Activated T-cell treated with anti-CD3 and anti-CD28 coated beads, Interleukin-2, amount 50 U/mL, for 24 hours (primary cell): ENCODE results near the gene COL20A1.

Source experiments
- DNase-seq: peaks from one replicate; pipeline ENCODE4 v3.0.0-alpha.2; 2020
- H3K27ac Mint-ChIP-seq: 2 replicates; pipeline ENCODE4 v1.8.0; 2020; ENCODE audit warnings: mild to moderate bottlenecking, mixed read lengths
- H3K27me3 Mint-ChIP-seq: 2 replicates; pipeline ENCODE4 v1.8.0; 2020; ENCODE audit warnings: mixed read lengths
- H3K36me3 Mint-ChIP-seq: 2 replicates; pipeline ENCODE4 v1.8.0; 2020; ENCODE audit warnings: low read depth, mixed read lengths
- H3K4me1 Mint-ChIP-seq: 2 replicates; pipeline ENCODE4 v1.8.0; 2020; ENCODE audit warnings: low read depth, mixed read lengths
- H3K4me3 Mint-ChIP-seq: 2 replicates; pipeline ENCODE4 v1.8.0; 2020; ENCODE audit warnings: mild to moderate bottlenecking, moderate library complexity, mixed read lengths
- H3K9me3 Mint-ChIP-seq: 2 replicates; pipeline ENCODE4 v1.8.0; 2020; ENCODE audit warnings: mixed read lengths

Gene COL20A1

DNA sequence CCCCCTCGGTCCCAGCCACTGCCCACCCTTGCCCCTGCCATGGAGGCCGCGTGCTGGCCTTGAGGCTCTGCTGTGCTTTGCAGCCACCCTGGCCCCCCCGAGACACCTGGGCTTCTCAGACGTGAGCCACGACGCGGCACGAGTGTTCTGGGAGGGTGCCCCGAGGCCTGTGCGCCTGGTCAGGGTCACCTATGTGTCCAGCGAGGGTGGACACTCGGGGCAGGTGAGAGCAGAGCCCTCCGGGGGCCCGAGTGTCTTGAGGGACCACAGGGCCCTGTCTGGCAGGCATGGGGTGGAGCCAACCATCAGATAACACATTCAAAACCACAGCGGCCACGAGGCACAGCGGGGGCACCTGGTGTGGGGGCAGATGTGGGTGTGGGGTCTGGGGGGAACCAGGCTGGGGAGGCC, 18.9 kb downstream of the COL20A1 start:
- no peak overlapping the region for H3K27ac Mint-ChIP-seq
- H3K36me3 Mint-ChIP-seq: no peaks in the 10 kb centered on the region

DNA sequence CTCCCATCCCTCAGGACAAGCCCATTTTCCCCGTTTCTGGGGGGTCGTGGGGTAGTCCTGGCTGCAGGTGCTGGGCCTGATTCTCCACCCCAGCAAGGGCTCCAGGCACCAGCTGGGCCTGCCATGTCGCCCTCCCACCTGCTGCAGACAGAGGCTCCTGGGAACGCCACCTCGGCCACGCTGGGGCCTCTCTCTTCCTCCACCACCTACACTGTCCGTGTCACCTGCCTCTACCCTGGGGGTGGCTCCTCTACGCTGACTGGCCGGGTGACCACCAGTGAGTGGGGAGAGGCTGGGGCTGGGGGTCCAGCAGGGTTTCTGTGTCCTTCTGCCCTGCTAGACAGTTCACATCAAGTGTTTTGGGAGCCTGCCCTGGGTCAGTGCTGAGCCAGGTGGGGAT, 19.3 kb downstream of the COL20A1 start:
- DNase-seq: no peak
- Mint-ChIP-seq H3K9me3 (no peaks in the 10 kb centered on the region), H3K4me1 (no peaks in the 10 kb centered on the region), H3K4me3 (no peak overlapping the region), H3K27ac (no peak overlapping the region), H3K27me3 (peaks cover 14% of the 10 kb centered on the region), H3K36me3 (no peaks in the 10 kb centered on the region)

More for the DNA sequence above, 18.9 kb downstream of the COL20A1 start:
- H3K27me3 Mint-ChIP-seq: peaks cover 14% of the 10 kb centered on the region
- H3K4me3 Mint-ChIP-seq: no peak overlapping the region
- DNase-seq: no peak
- no peaks in the 10 kb centered on the region for H3K9me3 Mint-ChIP-seq
- H3K4me1 Mint-ChIP-seq: no peaks in the 10 kb centered on the region

DNA sequence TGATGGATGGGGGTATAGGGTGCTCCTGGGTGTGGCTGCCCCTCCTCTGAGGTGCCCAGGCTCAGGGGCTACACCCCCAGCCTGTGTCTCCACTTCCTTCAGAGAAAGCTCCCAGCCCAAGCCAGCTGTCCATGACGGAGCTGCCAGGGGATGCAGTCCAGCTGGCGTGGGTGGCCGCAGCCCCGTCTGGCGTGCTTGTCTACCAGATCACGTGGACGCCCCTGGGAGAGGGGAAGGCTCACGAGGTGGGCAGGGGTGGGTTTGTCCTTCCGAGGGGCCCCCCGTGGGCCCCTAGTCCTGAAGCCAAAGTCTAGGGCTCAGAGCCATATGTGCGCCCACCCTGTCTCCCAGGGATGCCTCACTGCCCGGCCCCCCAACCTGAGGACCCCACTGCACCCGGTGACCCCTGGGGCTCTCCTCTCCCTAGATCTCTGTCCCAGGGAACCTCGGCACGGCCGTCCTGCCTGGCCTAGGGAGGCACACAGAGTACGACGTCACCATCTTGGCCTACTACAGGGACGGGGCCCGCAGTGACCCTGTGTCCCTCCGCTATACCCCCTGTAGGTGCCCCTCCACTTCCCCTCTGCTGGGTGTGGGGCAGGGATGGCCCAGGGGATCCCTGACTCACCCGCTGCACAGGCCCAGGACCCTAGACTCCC, 19.8 kb downstream of the COL20A1 start:
- DNase-seq: no peak
- Mint-ChIP-seq H3K4me3 (no peak overlapping the region), H3K9me3 (no peaks in the 10 kb centered on the region), H3K36me3 (no peaks in the 10 kb centered on the region), H3K4me1 (no peaks in the 10 kb centered on the region), H3K27ac (no peak overlapping the region), H3K27me3 (peaks cover 14% of the 10 kb centered on the region)

DNA sequence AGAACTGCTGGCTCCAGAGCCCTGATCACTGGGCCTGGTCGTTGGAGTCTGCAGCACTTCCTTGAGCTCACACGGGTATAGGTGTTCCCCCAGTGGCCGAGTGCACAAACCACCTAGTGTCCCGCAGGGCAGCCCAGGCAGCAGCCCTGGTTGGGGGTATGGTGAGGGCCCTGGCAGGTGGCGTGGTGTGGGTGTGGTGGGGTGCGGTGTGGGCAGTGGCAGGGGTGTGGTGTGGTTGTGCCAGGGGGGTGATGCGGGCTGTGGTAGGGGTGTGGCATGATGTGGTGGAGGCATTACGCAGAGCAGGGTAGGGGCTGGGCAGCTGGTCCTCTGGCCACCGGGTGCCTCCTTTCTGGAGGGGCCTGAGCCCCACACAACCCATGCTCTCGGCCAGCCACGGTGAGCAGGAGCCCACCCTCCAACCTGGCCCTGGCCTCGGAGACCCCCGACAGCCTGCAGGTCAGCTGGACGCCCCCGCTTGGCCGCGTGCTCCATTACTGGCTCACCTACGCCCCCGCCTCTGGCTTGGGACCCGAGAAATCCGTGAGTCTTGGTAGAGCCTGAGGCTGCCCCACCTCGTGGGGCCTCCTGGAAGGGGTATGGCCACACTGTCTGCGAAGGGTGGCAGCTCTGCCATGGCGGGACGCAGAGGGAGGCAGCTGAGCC, 20.5 kb downstream of the COL20A1 start:
- Mint-ChIP-seq H3K27ac (no peak overlapping the region), H3K4me3 (no peak overlapping the region), H3K27me3 (peaks cover 14% of the 10 kb centered on the region)

DNA sequence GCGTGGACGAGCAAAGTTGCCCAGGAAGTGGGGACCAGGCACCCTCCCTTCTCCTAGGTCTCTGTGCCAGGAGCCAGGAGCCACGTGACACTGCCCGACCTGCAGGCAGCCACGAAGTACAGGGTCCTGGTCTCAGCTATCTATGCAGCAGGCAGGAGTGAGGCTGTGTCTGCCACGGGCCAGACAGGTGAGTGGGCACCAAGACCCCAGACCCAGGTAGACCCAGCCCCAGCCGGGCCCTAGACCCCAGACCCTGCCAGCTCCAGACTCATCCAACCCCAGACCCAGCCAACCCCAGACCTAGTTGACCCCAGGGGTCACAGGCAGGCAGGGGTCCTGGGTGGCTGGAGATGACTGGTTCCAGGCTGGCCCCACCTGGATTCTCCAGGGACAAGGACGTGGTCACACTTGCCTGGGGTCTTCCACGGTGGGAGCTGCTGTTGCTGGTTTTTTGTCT, 21.1 kb downstream of the COL20A1 start:
- Mint-ChIP-seq H3K36me3 (no peaks in the 10 kb centered on the region), H3K27me3 (peaks cover 14% of the 10 kb centered on the region), H3K4me3 (no peak overlapping the region), H3K27ac (no peak overlapping the region), H3K4me1 (no peaks in the 10 kb centered on the region), H3K9me3 (no peaks in the 10 kb centered on the region)
- no peak for DNase-seq

More for the DNA sequence above, 20.5 kb downstream of the COL20A1 start:
- Mint-ChIP-seq H3K36me3 (no peaks in the 10 kb centered on the region), H3K4me1 (no peaks in the 10 kb centered on the region), H3K9me3 (no peaks in the 10 kb centered on the region)
- no peak for DNase-seq

DNA sequence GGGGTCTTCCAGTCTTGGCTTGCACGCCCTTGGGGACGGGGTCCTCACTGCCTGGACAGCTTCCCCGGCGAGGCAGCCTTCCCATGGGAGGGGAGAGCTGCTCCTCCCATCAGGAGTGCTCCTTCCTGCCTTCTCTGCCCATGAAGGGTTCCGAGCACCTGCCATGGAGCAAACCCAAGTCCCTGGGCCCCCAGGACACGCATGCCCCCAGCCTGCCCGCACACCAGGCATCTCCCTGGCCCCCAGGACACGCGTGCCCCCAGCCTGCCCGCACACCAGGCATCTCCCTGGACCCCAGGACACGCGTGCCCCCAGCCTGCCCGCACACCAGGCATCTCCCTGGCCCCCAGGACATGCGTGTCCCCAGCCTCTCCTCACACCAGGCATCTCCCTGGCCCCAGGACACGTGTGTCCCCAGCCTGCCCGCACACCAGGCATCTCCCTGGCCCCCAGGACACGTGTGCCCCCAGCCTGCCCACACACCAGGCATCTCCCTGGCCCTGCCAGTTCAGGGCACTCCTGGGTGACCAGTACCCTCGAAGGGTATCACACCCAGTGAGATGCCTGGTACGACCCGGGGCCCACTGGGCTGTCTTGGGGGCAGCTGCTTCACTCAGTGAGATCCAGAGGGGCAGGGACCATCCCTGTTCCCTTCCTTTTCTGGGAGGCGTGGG, 21.7 kb downstream of the COL20A1 start:
- no peak overlapping the region for H3K27ac Mint-ChIP-seq

DNA sequence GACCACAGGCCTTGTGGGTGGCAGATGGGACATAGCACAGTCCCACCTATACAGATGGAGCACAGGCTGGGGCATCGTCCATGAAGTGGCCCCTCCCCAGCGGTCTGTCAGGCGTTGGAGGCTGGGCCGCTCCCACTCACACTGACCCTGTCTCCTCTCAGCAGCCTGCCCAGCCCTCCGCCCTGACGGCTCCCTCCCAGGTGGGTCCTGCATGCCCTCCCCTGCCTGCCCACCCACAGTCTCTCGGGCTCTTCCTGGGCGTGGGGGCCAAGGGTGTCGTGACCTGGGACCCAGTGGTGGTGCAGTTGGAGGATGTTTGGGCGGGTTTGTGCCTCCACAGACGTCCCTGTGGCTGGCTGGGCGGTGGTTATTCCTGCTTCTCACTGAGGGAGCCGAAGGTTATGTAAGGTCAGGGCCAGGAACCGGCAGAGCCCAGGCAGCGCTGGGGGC, 22.3 kb downstream of the COL20A1 start:
- H3K36me3 Mint-ChIP-seq: no peaks in the 10 kb centered on the region
- no peaks in the 10 kb centered on the region for H3K4me1 Mint-ChIP-seq
- H3K27me3 Mint-ChIP-seq: peaks cover 8% of the 10 kb centered on the region
- H3K4me3 Mint-ChIP-seq: no peak overlapping the region
- DNase-seq: no peak
- no peak overlapping the region for H3K27ac Mint-ChIP-seq
- no peaks in the 10 kb centered on the region for H3K9me3 Mint-ChIP-seq

More for the DNA sequence above, 21.7 kb downstream of the COL20A1 start:
- DNase-seq: no peak
- peaks cover 12% of the 10 kb centered on the region for H3K27me3 Mint-ChIP-seq
- H3K9me3 Mint-ChIP-seq: no peaks in the 10 kb centered on the region
- H3K4me1 Mint-ChIP-seq: no peaks in the 10 kb centered on the region
- H3K36me3 Mint-ChIP-seq: no peaks in the 10 kb centered on the region
- no peak overlapping the region for H3K4me3 Mint-ChIP-seq

DNA sequence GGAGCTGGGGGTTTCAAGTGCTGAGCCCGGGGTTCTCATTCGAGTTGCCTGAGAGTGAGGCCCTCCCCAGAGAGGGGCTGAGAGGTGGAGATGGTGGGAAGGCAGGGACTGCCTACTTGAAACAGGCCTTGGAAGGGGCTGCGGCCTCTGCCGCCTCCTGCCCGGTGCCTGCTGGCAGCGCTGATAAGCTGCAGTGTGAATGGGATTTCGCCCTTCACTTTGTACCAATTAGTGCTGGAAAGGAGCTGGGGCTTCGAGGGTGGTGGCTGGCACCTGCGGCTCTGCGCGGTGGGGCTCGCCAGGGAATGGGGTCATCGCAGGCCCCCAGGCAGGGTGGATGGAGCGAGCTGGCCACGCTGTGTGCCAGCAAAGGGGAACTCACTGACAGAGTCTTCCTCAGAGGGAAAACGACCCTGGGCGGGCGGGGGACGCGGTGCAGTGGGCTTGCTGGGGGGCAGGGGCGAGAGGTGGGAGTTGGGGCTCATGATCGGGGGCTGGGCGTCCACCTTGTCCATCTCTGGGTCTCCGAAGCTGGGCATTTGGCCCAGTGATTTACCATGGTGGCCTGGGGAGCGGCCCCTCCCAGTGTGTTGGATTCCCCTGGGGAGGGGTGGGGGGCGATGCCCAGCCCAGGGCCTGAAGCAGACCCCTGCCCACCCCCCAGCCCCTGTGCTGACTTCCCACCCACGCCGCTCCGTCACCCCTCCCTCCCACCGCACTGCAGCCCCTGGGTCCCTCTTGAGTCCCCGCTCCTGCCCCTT, 22.9 kb downstream of the COL20A1 start:
- Mint-ChIP-seq H3K36me3 (no peaks in the 10 kb centered on the region), H3K9me3 (no peaks in the 10 kb centered on the region), H3K4me1 (no peaks in the 10 kb centered on the region), H3K27me3 (peaks cover 6% of the 10 kb centered on the region), H3K4me3 (no peak overlapping the region), H3K27ac (no peak overlapping the region)
- DNase-seq: no peak

DNA sequence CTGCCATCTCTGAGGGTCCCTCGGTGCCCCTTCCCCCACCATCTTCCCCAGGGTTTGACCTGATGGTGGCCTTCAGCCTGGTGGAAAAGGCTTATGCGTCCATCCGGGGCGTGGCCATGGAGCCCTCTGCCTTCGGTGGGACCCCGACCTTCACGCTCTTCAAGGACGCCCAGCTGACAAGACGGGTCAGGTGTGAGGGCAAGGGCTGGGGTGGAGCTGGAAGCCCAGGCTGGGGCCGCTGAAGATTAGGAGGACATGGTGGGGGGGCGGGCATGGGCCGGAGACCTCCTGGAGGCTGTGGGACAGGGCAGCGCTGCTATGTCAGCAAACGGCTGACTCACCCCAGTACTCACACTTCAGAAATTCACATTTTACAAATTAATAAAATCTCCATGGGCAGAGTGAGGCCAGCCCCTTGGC, 23.5 kb downstream of the COL20A1 start:
- no peaks in the 10 kb centered on the region for H3K9me3 Mint-ChIP-seq
- no peak for DNase-seq
- H3K4me1 Mint-ChIP-seq: no peaks in the 10 kb centered on the region
- H3K4me3 Mint-ChIP-seq: no peak overlapping the region
- peaks cover 6% of the 10 kb centered on the region for H3K27me3 Mint-ChIP-seq
- no peaks in the 10 kb centered on the region for H3K36me3 Mint-ChIP-seq
- no peak overlapping the region for H3K27ac Mint-ChIP-seq

DNA sequence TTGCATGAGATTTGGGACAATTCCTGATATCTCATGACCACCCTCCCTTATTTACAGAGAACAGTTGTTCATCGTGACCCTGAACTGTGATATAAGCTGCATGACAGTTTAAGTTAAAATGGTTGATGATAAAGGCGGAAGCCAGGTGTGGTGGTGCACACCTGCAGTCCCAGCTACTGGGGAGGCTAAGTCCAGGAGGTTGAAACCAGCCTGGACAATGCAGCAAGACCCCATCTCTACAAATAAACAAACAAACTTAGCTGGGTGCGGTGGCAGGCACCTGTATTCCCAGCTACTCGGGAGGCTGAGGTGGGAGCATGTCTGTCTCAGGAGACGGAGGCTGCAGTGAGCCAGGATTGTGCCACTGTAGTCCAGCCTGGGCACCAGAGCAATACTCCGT, 24.1 kb downstream of the COL20A1 start:
- H3K27ac Mint-ChIP-seq: no peak overlapping the region
- no peaks in the 10 kb centered on the region for H3K4me1 Mint-ChIP-seq
- no peaks in the 10 kb centered on the region for H3K9me3 Mint-ChIP-seq
- peaks cover 6% of the 10 kb centered on the region for H3K27me3 Mint-ChIP-seq
- H3K36me3 Mint-ChIP-seq: no peaks in the 10 kb centered on the region
- no peak for DNase-seq
- no peak overlapping the region for H3K4me3 Mint-ChIP-seq

DNA sequence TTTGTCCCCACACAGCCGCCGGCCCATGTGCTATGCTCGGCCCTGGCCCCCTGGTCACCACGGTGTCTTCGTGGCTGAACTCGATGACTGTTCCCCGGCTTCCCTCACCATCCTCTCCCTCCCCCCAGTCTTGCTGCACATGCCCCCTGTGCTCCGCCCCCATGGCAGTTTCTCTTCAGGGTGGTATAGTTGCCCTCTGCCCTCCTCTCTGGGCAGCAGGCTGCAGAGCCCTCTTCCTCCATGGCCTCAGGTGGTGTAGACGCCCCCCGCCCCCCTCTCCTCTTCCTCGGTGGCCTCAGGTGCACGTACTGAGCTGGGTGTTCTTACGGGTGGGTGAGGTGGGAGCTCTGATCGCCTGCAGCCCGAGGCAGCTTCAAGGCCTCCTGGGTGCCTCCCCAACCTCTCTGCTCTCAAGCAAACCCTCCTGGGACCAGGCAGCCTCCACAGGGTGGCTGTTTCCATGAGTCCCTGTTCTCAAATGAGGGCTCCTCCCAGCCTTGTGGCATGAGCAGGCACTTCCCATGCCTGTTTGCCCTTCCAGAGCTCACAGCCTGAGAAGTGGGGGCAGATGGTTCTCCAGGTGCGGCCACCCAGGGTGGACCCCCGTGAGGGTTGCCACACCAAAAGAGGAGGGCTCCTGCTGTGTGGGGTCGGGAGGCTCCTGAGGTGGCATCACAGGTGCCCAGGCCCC, 24.8 kb downstream of the COL20A1 start:
- H3K4me3 Mint-ChIP-seq: no peak overlapping the region
- no peak overlapping the region for H3K27ac Mint-ChIP-seq
- H3K36me3 Mint-ChIP-seq: no peaks in the 10 kb centered on the region
- no peaks in the 10 kb centered on the region for H3K4me1 Mint-ChIP-seq
- H3K9me3 Mint-ChIP-seq: no peaks in the 10 kb centered on the region
- no peak for DNase-seq
- H3K27me3 Mint-ChIP-seq: peaks cover 6% of the 10 kb centered on the region

DNA sequence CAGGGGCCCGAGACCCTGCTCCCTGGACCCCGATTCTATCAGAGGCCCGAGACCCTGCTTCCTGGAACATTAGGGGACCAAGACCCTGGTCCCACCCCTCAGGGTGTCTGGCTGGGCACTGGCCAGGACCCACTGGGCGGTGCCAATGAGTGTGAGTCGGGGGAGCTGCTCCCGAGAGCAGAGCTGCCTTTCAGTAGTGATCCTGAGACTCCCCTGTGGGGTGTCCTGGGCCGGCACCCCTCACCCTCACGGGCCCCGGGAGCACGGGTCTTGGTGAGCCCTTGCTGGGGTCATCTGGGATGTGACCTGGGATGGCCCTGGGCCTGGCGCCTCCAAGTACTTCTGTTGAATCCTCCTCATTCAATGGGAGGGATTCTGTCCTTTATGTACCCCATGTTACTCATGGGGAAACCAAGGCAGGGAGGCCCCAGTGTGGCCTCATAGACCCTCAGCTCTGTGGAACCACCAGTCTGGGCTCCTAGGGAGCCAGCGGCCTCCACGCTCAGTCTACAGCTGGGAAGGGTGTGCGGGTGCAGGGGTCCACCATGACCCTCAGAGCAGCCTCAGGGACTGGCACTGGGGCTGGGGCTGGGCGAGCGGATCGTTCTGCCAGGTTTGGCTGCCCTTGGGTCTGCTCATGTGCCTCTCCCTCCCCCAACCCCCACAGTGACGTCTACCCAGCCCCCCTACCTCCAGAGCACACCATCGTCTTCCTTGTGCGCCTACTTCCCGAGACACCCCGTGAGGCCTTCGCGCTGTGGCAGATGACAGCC, 25.6 kb downstream of the COL20A1 start:
- Mint-ChIP-seq H3K9me3 (no peaks in the 10 kb centered on the region), H3K4me3 (no peak overlapping the region), H3K4me1 (no peaks in the 10 kb centered on the region), H3K27me3 (peaks cover 6% of the 10 kb centered on the region), H3K27ac (no peak overlapping the region), H3K36me3 (no peaks in the 10 kb centered on the region)
- no peak for DNase-seq

DNA sequence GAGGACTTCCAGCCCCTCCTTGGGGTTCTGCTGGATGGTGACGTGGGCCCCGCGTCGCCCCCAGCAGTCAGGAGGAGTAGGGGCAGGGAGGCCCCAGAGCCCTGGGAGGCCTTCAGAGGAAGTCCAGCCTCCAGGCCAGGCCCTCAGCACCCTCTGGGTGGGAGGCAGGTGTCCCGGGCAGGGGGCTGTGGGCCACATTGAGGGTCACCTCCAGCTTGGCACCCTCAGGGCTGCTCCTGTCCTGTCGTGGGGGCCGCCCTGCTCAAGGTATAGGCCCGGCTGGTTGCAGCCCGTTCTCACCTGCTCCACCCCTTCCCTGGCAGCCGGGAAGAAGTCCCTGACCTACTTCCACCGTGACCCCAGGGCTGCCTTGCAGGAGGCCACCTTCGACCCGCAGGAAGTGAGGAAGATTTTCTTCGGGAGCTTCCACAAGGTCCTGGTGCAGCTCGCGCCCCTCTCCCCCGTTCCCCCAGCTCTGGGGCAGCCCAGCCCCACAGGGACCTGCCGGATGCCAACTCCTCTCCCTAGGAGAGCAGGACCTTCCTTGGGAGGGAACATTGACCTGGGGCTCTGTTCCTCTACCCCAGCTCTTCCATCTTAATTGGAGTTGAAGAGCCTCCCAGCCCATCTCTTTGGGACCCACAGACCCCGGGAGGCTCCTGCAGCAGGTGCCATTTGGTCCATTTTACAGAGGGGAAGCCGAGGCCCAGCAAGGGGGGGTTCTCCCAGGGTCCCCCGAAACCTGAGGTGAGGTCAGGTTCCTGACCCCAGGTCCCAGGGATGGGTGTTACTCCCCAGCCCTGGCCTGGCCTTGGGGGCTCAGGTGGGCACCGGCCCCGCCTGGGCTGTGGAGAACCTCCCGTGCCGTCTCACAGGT, 26.4 kb downstream of the COL20A1 start:
- no peaks in the 10 kb centered on the region for H3K4me1 Mint-ChIP-seq
- peaks cover 6% of the 10 kb centered on the region for H3K27me3 Mint-ChIP-seq
- no peak overlapping the region for H3K27ac Mint-ChIP-seq

More for the DNA sequence above, 26.4 kb downstream of the COL20A1 start:
- Mint-ChIP-seq H3K9me3 (no peaks in the 10 kb centered on the region), H3K36me3 (no peaks in the 10 kb centered on the region), H3K4me3 (no peak overlapping the region)
- DNase-seq: no peak
